Measurements from ENCODE around the gene BLVRA.
"Not testable (repeated sequence)": the region's sequence is repeated elsewhere in the genome, so short reads cannot be mapped to it uniquely, and the experiment has no call there.

BLVRA gene

GRCh38 chr7:43758029-43758821 is at the start of gene BLVRA:
TSS of gene BLVRA (plus strand) at chr7:43758680. CDS start at chr7:43771159, 12,479 bp downstream.
- peak; percentile 43 to 45 for DNase-seq (ENCODE audit: low read depth in 2 of 2)

- no peak for DNase-seq (ENCODE audit: low read depth in 2 of 2)
These were observed 47.0 kb upstream of the BLVRA start for GRCh38 chr7:43711503-43711902.

- not testable (repeated sequence) for DNase-seq (ENCODE audit: low read depth in 2 of 2)
These were observed 42.5 kb upstream of the BLVRA start for GRCh38 chr7:43715966-43716365.

- DNase-seq (ENCODE audit: low read depth in 2 of 2) = no peak
These were observed 41.9 kb upstream of the BLVRA start for GRCh38 chr7:43716598-43716997.

GRCh38 chr7:43721193-43721806 is 37.2 kb upstream of the BLVRA start:
- DNase-seq (ENCODE audit: low read depth in 2 of 2) = no peak

GRCh38 chr7:43723007-43723341 is 35.5 kb upstream of the BLVRA start:
- DNase-seq (ENCODE audit: low read depth in 2 of 2) = no peak

GRCh38 chr7:43725251-43725650 is 33.2 kb upstream of the BLVRA start:
- DNase-seq (ENCODE audit: low read depth in 2 of 2) = no peak

GRCh38 chr7:43726466-43726865 is 32.0 kb upstream of the BLVRA start:
- DNase-seq (ENCODE audit: low read depth in 2 of 2) = no peak

GRCh38 chr7:43727003-43727402 is 31.5 kb upstream of the BLVRA start:
- DNase-seq (ENCODE audit: low read depth in 2 of 2) = no peak

- no peak for DNase-seq (ENCODE audit: low read depth in 2 of 2)
These were observed 31.0 kb upstream of the BLVRA start for GRCh38 chr7:43727494-43727893.

- DNase-seq (ENCODE audit: low read depth in 2 of 2) = peak; percentile 66 to 79
These were observed 29.1 kb upstream of the BLVRA start, which contains the start of gene COA1 for GRCh38 chr7:43729214-43729923. TSS of gene COA1 (minus strand) at chr7:43729523. CDS start at chr7:43648614, 80,909 bp downstream.

- DNase-seq (ENCODE audit: low read depth in 2 of 2) = no peak
These were observed 28.6 kb upstream of the BLVRA start for GRCh38 chr7:43729924-43730248.

GRCh38 chr7:43731494-43731893 is 27.0 kb upstream of the BLVRA start:
- not testable (repeated sequence) for DNase-seq (ENCODE audit: low read depth in 2 of 2)

GRCh38 chr7:43734575-43735332 is 23.7 kb upstream of the BLVRA start:
- DNase-seq (ENCODE audit: low read depth in 2 of 2) = not testable (repeated sequence)

GRCh38 chr7:43735403-43735801 is 23.1 kb upstream of the BLVRA start:
- DNase-seq (ENCODE audit: low read depth in 2 of 2) = no peak

GRCh38 chr7:43735802-43736603 is 22.5 kb upstream of the BLVRA start:
- peak; percentile 22 to 46 for DNase-seq (ENCODE audit: low read depth in 2 of 2)

- no peak for DNase-seq (ENCODE audit: low read depth in 2 of 2)
These were observed 20.9 kb upstream of the BLVRA start for GRCh38 chr7:43737467-43738127.

GRCh38 chr7:43742692-43743091 is 15.8 kb upstream of the BLVRA start:
- DNase-seq (ENCODE audit: low read depth in 2 of 2) = no peak

GRCh38 chr7:43747328-43748105 is 11.0 kb upstream of the BLVRA start:
- no peak for DNase-seq (ENCODE audit: low read depth in 2 of 2)

- no peak for DNase-seq (ENCODE audit: low read depth in 2 of 2)
These were observed 9.0 kb upstream of the BLVRA start for GRCh38 chr7:43749383-43749940.
